Natural killer cell (primary cell): ENCODE results near the gene TNFAIP2. TPM values are rescaled to one million over a fixed set of nuclear protein-coding genes. Genes with fewer than 3 reads are reported as not detected.

ENCODE experiments used
- ATAC-seq, 3 donors: fragments of 150-1000 bp in 2 of 3; fragments of 200-7000 bp in 1 of 3; cut with Tn5 transposase; 1 replicate in 1 of 3; 2 replicates in 2 of 3; pipeline ENCODE4 v1.10.0; 2021; ENCODE audit warnings: mild to moderate bottlenecking in 2 of 3, moderate library complexity in 2 of 3
- DNase-seq, 2 donors: peaks; one replicate each; pipeline versions ENCODE4 v3.0.0 to v3.0.0-alpha.2; 2013 to 2021; ENCODE audit warnings: mixed read lengths in 1 of 2
- H3K27ac ChIP-seq: one replicate; pipeline ENCODE4 v1.5.1; 2013; ENCODE audit warnings: mild to moderate bottlenecking, low read length
- H3K27me3 ChIP-seq: one replicate; pipeline ENCODE4 v1.6.1; 2013; ENCODE audit warnings: low read length; ENCODE audit not compliant: control insufficient read depth, insufficient read depth
- H3K36me3 ChIP-seq: one replicate; pipeline ENCODE4 v1.6.1; 2013; ENCODE audit warnings: low read length; ENCODE audit not compliant: control insufficient read depth, insufficient read depth
- H3K4me1 ChIP-seq: one replicate; pipeline ENCODE4 v1.6.1; 2013; ENCODE audit warnings: low read length; ENCODE audit not compliant: control insufficient read depth, insufficient read depth
- H3K4me3 ChIP-seq: one replicate; pipeline ENCODE4 v1.5.1; 2013; ENCODE audit warnings: low read length
- H3K9me3 ChIP-seq: one replicate; pipeline ENCODE4 v1.6.1; 2013; ENCODE audit warnings: low read length; ENCODE audit not compliant: control insufficient read depth, insufficient read depth
- H3K27ac Mint-ChIP-seq, 2 donors: one replicate each; pipeline ENCODE4 v1.8.0; 2022; ENCODE audit warnings: mild to moderate bottlenecking in 2 of 2, mixed read lengths in 2 of 2, moderate library complexity in 1 of 2
- H3K27me3 Mint-ChIP-seq, 2 donors: one replicate each; pipeline ENCODE4 v1.8.0; 2022; ENCODE audit warnings: low read depth in 2 of 2, mixed read lengths in 2 of 2
- H3K36me3 Mint-ChIP-seq: one replicate; pipeline ENCODE4 v1.8.0; 2022; ENCODE audit warnings: mixed read lengths
- H3K4me1 Mint-ChIP-seq, 2 donors: one replicate each; pipeline ENCODE4 v1.8.0; 2022; ENCODE audit warnings: mixed read lengths in 2 of 2
- H3K4me3 Mint-ChIP-seq: one replicate; pipeline ENCODE4 v1.8.0; 2022; ENCODE audit warnings: mild to moderate bottlenecking, moderate library complexity, mixed read lengths
- H3K9me3 Mint-ChIP-seq, 2 donors: one replicate each; pipeline ENCODE4 v1.8.0; 2022; ENCODE audit warnings: mixed read lengths in 2 of 2
- WGBS: methylation state at CpG from one replicate; pipeline ENCODE4 v1.1.7; 2013; ENCODE audit warnings: missing lambda C conversion rate; ENCODE audit not compliant: insufficient coverage; 5-methylcytosine and 5-hydroxymethylcytosine counted together
- intact Hi-C: fragments of 100-400 bp; cut with micrococcal nuclease; formaldehyde crosslinking; loops from one replicate; pipeline ENCODE4 v1.14.2; 2022
- total RNA-seq, 4 donors: library from RNA; stranded (reverse); fragments of 120-200 nt in 1 of 4; gene quantifications; one replicate each; pipeline versions ENCODE4 v1.2.3 to v1.2.4, GENCODE V29; 2013 to 2022
- TF ChIP-seq, protein P1 (sequence below): fragments of 200-600 bp; IDR thresholded peaks from one replicate; pipeline ENCODE4 v1.8.0; 2022; ENCODE audit warnings: antibody characterized with exemption

Gene TNFAIP2
- total RNA-seq, 3 donors from 2014 or later (not counting 1 experiment from before 2014, with no cell fraction given), result 14.2 to 89.8 (median 50.1) TPM

DNA sequence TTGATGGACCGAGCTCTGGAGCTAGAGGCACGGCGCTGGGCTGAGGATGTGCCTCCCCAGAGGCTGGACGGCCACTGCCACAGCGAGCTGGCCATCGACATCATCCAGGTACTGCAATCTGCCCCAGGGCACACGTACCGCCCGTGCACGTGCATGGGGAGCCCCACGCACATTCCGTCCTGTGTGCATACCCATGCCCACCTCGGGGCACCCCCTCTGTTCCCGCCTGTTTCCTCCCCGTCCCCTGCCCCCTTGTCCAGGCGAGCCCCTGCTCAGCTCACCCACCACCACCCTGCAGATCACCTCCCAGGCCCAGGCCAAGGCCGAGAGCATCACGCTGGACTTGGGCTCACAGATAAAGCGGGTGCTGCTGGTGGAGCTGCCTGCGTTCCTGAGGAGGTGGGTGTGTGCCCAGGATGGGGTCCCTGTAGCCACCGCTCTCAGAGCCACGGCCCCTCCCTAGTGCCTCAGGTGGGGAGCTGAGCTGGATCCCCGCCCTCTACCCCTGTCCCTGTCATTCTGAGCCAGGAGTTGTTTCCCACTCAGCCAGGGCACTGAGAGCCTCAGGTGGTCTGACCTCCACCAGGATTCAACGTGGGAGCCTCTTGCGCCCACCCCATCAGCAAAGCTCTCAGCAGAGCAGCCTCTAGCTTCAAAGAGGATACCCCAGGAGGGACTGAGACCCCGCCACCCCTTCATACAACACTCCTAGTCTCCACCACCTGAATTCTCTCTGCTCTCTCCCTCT, 6.9 kb downstream of the TNFAIP2 start:
- no peaks in the 10 kb centered on the region for H3K9me3 Mint-ChIP-seq
- TF ChIP-seq, protein P1, sequence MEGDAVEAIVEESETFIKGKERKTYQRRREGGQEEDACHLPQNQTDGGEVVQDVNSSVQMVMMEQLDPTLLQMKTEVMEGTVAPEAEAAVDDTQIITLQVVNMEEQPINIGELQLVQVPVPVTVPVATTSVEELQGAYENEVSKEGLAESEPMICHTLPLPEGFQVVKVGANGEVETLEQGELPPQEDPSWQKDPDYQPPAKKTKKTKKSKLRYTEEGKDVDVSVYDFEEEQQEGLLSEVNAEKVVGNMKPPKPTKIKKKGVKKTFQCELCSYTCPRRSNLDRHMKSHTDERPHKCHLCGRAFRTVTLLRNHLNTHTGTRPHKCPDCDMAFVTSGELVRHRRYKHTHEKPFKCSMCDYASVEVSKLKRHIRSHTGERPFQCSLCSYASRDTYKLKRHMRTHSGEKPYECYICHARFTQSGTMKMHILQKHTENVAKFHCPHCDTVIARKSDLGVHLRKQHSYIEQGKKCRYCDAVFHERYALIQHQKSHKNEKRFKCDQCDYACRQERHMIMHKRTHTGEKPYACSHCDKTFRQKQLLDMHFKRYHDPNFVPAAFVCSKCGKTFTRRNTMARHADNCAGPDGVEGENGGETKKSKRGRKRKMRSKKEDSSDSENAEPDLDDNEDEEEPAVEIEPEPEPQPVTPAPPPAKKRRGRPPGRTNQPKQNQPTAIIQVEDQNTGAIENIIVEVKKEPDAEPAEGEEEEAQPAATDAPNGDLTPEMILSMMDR, result no peak
- peaks cover 0 to 4% of the 10 kb centered on the region in 2 donors for H3K27me3 Mint-ChIP-seq
- H3K4me3 Mint-ChIP-seq, result no peak overlapping the region
- H3K4me1 Mint-ChIP-seq, result no peaks in the 10 kb centered on the region
- WGBS, result 90% methylated on average over 26 of the region's 26 CpGs
- Histone ChIP-seq H3K4me1 (no peaks in the 10 kb centered on the region), H3K27ac (no peak overlapping the region), H3K4me3 (no peak overlapping the region), H3K9me3 (no peaks in the 10 kb centered on the region), H3K36me3 (no peaks in the 10 kb centered on the region), H3K27me3 (no peaks in the 10 kb centered on the region)
- DNase-seq (no peak), ATAC-seq (no peak)
- no peak overlapping the region for H3K27ac Mint-ChIP-seq
- H3K36me3 Mint-ChIP-seq, result no peaks in the 10 kb centered on the region
- intact Hi-C loops, result no loop called here

DNA sequence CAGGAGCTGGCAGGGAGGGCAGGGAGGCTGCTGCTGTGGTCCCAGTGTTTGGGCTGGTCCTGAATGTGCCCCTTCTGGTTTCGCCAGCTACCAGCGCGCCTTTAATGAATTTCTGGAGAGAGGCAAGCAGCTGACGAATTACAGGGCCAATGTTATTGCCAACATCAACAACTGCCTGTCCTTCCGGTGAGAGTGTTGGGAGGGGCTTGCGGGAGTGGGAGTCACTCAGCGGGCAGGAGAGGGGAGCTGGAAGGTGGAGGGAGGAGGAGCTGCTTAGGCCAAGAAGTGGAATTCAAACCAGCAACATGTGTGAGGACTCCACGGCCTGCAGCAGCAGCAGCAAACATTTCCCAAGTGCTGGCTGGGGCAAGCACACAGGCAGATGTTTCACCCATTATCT, 7.7 kb downstream of the TNFAIP2 start:
- H3K36me3 ChIP-seq, result no peaks in the 10 kb centered on the region
- Mint-ChIP-seq H3K9me3 (no peaks in the 10 kb centered on the region), H3K36me3 (no peaks in the 10 kb centered on the region), H3K4me3 (no peak overlapping the region), H3K4me1 (no peaks in the 10 kb centered on the region), H3K27ac (no peak overlapping the region), H3K27me3 (peaks cover 0 to 6% of the 10 kb centered on the region in 2 donors)
- no peaks in the 10 kb centered on the region for H3K4me1 ChIP-seq
- no peaks in the 10 kb centered on the region for H3K27me3 ChIP-seq
- ATAC-seq, result no peak
- no peak for DNase-seq
- 90% methylated on average over 7 of the region's 8 CpGs for WGBS
- H3K27ac ChIP-seq, result no peak overlapping the region
- intact Hi-C loops, result no loop called here
- no peak overlapping the region for H3K4me3 ChIP-seq
- TF ChIP-seq, protein P1, result no peak
- H3K9me3 ChIP-seq, result no peaks in the 10 kb centered on the region

DNA sequence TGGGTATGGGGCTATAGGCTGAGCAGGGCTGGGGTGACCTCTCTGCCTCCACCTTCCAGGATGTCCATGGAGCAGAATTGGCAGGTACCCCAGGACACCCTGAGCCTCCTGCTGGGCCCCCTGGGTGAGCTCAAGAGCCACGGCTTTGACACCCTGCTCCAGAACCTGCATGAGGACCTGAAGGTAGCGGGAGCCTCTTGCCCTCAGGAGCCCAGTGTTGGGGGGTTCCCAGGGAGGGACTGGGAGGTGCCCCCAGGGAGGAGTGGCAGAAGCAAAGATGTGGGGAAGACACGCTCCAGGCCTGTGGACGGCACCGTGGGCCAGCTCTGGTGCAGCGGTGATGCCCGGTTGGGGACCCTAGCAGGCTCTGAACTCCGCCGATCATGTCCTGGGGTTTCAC, 8.3 kb downstream of the TNFAIP2 start:
- H3K9me3 ChIP-seq, result no peaks in the 10 kb centered on the region
- Mint-ChIP-seq H3K4me3 (no peak overlapping the region), H3K27ac (no peak overlapping the region), H3K36me3 (no peaks in the 10 kb centered on the region), H3K4me1 (no peaks in the 10 kb centered on the region), H3K27me3 (peaks cover 0 to 3% of the 10 kb centered on the region in 2 donors), H3K9me3 (no peaks in the 10 kb centered on the region)
- WGBS, result 92% methylated on average over 9 of the region's 9 CpGs
- no peaks in the 10 kb centered on the region for H3K36me3 ChIP-seq
- H3K4me3 ChIP-seq, result no peak overlapping the region
- no peak for DNase-seq
- no peak overlapping the region for H3K27ac ChIP-seq
- TF ChIP-seq, protein P1, result no peak
- no peaks in the 10 kb centered on the region for H3K4me1 ChIP-seq
- ATAC-seq, result no peak
- H3K27me3 ChIP-seq, result no peaks in the 10 kb centered on the region
- intact Hi-C loops, result no loop called here
